ENCODE results near the gene FBLN1. TPM values are rescaled to one million over a fixed set of nuclear protein-coding genes. Genes with fewer than 3 reads are reported as not detected.

Gene FBLN1
- polyA plus RNA-seq, 3 donors, result 0.03 to 0.17 TPM; not detected in 1

- no peaks in the 10 kb centered on the region for H3K79me2 ChIP-seq (ENCODE audit: insufficient read depth, low read length)
- no peak for DNase-seq
These were observed 37.4 kb downstream of the FBLN1 start for GRCh38 chr22:45540122-45540521.

DNA sequence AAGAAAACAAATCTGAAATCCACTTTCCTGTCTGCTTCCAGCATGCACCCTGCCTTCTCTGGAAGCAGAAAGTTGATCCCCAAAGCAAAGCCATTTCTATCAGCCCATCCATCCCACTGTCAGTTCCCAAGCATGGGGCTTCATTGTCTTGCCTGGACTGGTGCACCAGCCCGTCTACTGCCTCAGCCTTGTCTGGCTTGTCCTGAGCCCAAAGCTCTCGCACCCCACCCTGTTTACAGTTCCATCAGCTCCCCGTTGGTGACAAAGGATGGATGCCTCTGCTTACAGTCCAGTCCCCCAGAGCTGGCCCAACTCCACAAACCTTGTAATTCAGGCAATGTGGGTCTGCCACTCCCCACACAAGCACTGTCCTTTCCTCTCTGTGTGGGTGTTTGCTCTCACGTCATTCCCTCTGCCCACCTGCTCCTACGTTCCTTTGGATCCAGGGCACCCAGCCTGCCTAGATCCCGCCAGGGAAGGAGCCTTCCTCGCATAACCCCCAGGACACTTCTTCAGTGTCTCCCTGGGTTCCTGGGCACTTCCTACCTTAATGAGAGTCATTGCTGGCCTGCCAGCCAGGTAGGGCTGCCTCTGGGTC, 38.8 kb downstream of the FBLN1 start:
- H3K27ac Mint-ChIP-seq, result no peak overlapping the region

More at GRCh38 chr22:45540122-45540521, 37.4 kb downstream of the FBLN1 start:
- Mint-ChIP-seq H3K27me3 (ENCODE audit: low read depth in 3 of 3) (peaks cover 6 to 30% (median 10%) of the 10 kb centered on the region in 3 donors), H3K36me3 (no peaks in the 10 kb centered on the region), H3K4me3 (no peak overlapping the region), H3K4me1 (no peaks in the 10 kb centered on the region), H3K27ac (no peak overlapping the region), H3K9me3 (peaks cover 0 to 2% (median 0%) of the 10 kb centered on the region in 7 donors)
- H3K27ac ChIP-seq (ENCODE audit: low read depth in 1 of 2, low read length in 2 of 2), result no peak overlapping the region
- 79% methylated on average over 4 of the region's 8 CpGs for WGBS (ENCODE audit: insufficient coverage)
- no peak overlapping the region for H2AFZ ChIP-seq (ENCODE audit: insufficient read depth, low read depth, low read length, poor library complexity, severe bottlenecking)
- no peaks in the 10 kb centered on the region for H3K36me3 ChIP-seq (replicated peaks in 1 of 2; ENCODE audit: control insufficient read depth in 1 of 2, insufficient read depth in 2 of 2, low read length in 2 of 2)
- no peaks in the 10 kb centered on the region for H3K4me1 ChIP-seq (ENCODE audit: control insufficient read depth in 1 of 2, insufficient read depth in 2 of 2, low read length in 2 of 2)
- no peaks in the 10 kb centered on the region for H3K27me3 ChIP-seq (ENCODE audit: control insufficient read depth in 2 of 2, insufficient read depth in 2 of 2, low read length in 2 of 2)
- H3K9ac ChIP-seq (ENCODE audit: insufficient read depth, low read length, poor library complexity, severe bottlenecking), result no peak overlapping the region
- H4K20me1 ChIP-seq (ENCODE audit: insufficient read depth, low read length), result no peaks in the 10 kb centered on the region
- TF ChIP-seq, protein P1, sequence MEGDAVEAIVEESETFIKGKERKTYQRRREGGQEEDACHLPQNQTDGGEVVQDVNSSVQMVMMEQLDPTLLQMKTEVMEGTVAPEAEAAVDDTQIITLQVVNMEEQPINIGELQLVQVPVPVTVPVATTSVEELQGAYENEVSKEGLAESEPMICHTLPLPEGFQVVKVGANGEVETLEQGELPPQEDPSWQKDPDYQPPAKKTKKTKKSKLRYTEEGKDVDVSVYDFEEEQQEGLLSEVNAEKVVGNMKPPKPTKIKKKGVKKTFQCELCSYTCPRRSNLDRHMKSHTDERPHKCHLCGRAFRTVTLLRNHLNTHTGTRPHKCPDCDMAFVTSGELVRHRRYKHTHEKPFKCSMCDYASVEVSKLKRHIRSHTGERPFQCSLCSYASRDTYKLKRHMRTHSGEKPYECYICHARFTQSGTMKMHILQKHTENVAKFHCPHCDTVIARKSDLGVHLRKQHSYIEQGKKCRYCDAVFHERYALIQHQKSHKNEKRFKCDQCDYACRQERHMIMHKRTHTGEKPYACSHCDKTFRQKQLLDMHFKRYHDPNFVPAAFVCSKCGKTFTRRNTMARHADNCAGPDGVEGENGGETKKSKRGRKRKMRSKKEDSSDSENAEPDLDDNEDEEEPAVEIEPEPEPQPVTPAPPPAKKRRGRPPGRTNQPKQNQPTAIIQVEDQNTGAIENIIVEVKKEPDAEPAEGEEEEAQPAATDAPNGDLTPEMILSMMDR (IDR thresholded peaks at IDR 0.05), result no peak
- intact Hi-C loops (cut with micrococcal nuclease), result no loop called here
- H3K4me3 ChIP-seq (replicated peaks in 1 of 3; ENCODE audit: low read depth in 2 of 3, low read length in 3 of 3), result no peak overlapping the region
- H3K4me2 ChIP-seq (replicated peaks; ENCODE audit: extremely low read depth, low read length, poor library complexity, severe bottlenecking), result no peak overlapping the region
- no peaks in the 10 kb centered on the region for H3K9me3 ChIP-seq (replicated peaks in 1 of 2; ENCODE audit: control insufficient read depth in 1 of 2, insufficient read depth in 1 of 2, low read length in 2 of 2)

More for the DNA sequence above, 38.8 kb downstream of the FBLN1 start:
- WGBS (ENCODE audit: insufficient coverage), result 100% methylated on average over 7 of the region's 7 CpGs
- no peaks in the 10 kb centered on the region for H3K36me3 ChIP-seq (replicated peaks in 1 of 2; ENCODE audit: control insufficient read depth in 1 of 2, insufficient read depth in 2 of 2, low read length in 2 of 2)
- H3K79me2 ChIP-seq (ENCODE audit: insufficient read depth, low read length), result no peaks in the 10 kb centered on the region
- no peak overlapping the region for H3K27ac ChIP-seq (ENCODE audit: low read depth in 1 of 2, low read length in 2 of 2)
- no peak overlapping the region for H2AFZ ChIP-seq (ENCODE audit: insufficient read depth, low read depth, low read length, poor library complexity, severe bottlenecking)
- no peaks in the 10 kb centered on the region for H3K4me1 Mint-ChIP-seq
- H3K4me3 Mint-ChIP-seq, result no peak overlapping the region
- intact Hi-C loops (cut with micrococcal nuclease), result no loop called here
- TF ChIP-seq, protein P1 (IDR thresholded peaks at IDR 0.05), result no peak
- no peaks in the 10 kb centered on the region for H3K4me1 ChIP-seq (ENCODE audit: control insufficient read depth in 1 of 2, insufficient read depth in 2 of 2, low read length in 2 of 2)
- no peaks in the 10 kb centered on the region for H4K20me1 ChIP-seq (ENCODE audit: insufficient read depth, low read length)
- H3K27me3 Mint-ChIP-seq (ENCODE audit: low read depth in 3 of 3), result peaks cover 6 to 30% (median 7%) of the 10 kb centered on the region in 3 donors
- no peaks in the 10 kb centered on the region for H3K9me3 ChIP-seq (replicated peaks in 1 of 2; ENCODE audit: control insufficient read depth in 1 of 2, insufficient read depth in 1 of 2, low read length in 2 of 2)
- no peak for DNase-seq
- H3K36me3 Mint-ChIP-seq, result no peaks in the 10 kb centered on the region
- H3K4me3 ChIP-seq (replicated peaks in 1 of 3; ENCODE audit: low read depth in 2 of 3, low read length in 3 of 3), result no peak overlapping the region
- no peaks in the 10 kb centered on the region for H3K27me3 ChIP-seq (ENCODE audit: control insufficient read depth in 2 of 2, insufficient read depth in 2 of 2, low read length in 2 of 2)
- peaks cover 0 to 2% (median 0%) of the 10 kb centered on the region in 7 donors for H3K9me3 Mint-ChIP-seq
- no peak overlapping the region for H3K9ac ChIP-seq (ENCODE audit: insufficient read depth, low read length, poor library complexity, severe bottlenecking)
- H3K4me2 ChIP-seq (replicated peaks; ENCODE audit: extremely low read depth, low read length, poor library complexity, severe bottlenecking), result no peak overlapping the region

Data from CD14-positive monocyte (primary cell).